HepG2 (cell line): ENCODE data around the gene SUZ12. TPM values are rescaled to one million over a fixed set of nuclear protein-coding genes. Genes with fewer than 3 reads are reported as not detected.
A peak's percentile ranks its signal among the peaks of the same experiment; 100 is the strongest.
"Not testable (repeated sequence)": the region's sequence is repeated elsewhere in the genome, so short reads cannot be mapped to it uniquely, and the experiment has no call there.

ENCODE experiments used
- KDM2A ChIP-seq: sonication (generic); formaldehyde crosslinking; IDR thresholded peaks from 2 replicates; pipeline ENCODE4 v1.4.0; 2020; ENCODE audit warnings: low read depth, missing genetic modification reagents, borderline replicate concordance
- MXI1 ChIP-seq: IDR thresholded peaks from 3 replicates; pipeline ENCODE4 v1.6.1; 2012; ENCODE audit warnings: low read depth, low read length, inconsistent platforms, borderline replicate concordance
- NFYB ChIP-seq: sonication (generic); formaldehyde crosslinking; IDR thresholded peaks from 2 replicates; pipeline ENCODE4 v1.4.0; 2020; ENCODE audit warnings: missing genetic modification reagents
- NONO ChIP-seq, 2 experiments: fragments of 450-650 bp in 1 of 2; sonication (generic) in 1 of 2; formaldehyde crosslinking in 1 of 2; IDR thresholded peaks in 1 of 2; conservative IDR thresholded peaks in 1 of 2; 2 replicates each; pipeline versions ENCODE4 v1.6.1 to v1.8.0; 2017 to 2022; ENCODE audit warnings: mild to moderate bottlenecking in 1 of 2, missing genetic modification reagents in 1 of 2, moderate library complexity in 1 of 2
- POGZ ChIP-seq: sonication (generic); formaldehyde crosslinking; IDR thresholded peaks from 2 replicates; pipeline ENCODE4 v1.4.0; 2020; ENCODE audit warnings: mild to moderate bottlenecking, missing genetic modification reagents
- POLR2A ChIP-seq, 2 experiments: IDR thresholded peaks; 2 replicates each; pipeline ENCODE4 v1.6.1; 2011; ENCODE audit warnings: low read depth in 2 of 2, low read length in 2 of 2, mild to moderate bottlenecking in 1 of 2, moderate library complexity in 1 of 2; ENCODE audit not compliant: insufficient read depth in 1 of 2
- TAF1 ChIP-seq: sonication (generic); formaldehyde crosslinking; IDR thresholded peaks from 2 replicates; pipeline ENCODE4 v1.4.0; 2020; ENCODE audit warnings: missing genetic modification reagents
- YEATS2 ChIP-seq: sonication (generic); formaldehyde crosslinking; IDR thresholded peaks from 2 replicates; pipeline ENCODE4 v1.4.0; 2020; ENCODE audit warnings: missing genetic modification reagents, borderline replicate concordance
- polyA plus RNA-seq, 8 experiments: library from polyadenylated mRNA; depleted of rRNA in 3 of 8; stranded (reverse) in 7 of 8; unstranded in 1 of 8; fragments of >200 nt; fragmentation: Illumina TruSeq in 4 of 8; extraction: Trizol in 4 of 8; gene quantifications; 2 replicates each; pipeline versions ENCODE4 v1.2.1 to v1.2.3, GENCODE V29; 2011 to 2016; ENCODE audit warnings: low read depth in 4 of 8, missing spikeins in 1 of 8, mixed read lengths in 1 of 8; ENCODE audit not compliant: insufficient read depth in 1 of 8
- total RNA-seq, 5 experiments: library from RNA; depleted of rRNA; stranded (reverse); fragments of >200 nt; fragmentation: Illumina TruSeq; extraction: Trizol; gene quantifications; 2 replicates each; pipeline ENCODE4 v1.2.3, GENCODE V29; 2016; ENCODE audit warnings: low read depth in 1 of 5
- TF ChIP-seq, protein P1 (sequence below): sonication (generic); formaldehyde crosslinking; IDR thresholded peaks from 2 replicates; pipeline ENCODE4 v1.4.0; 2020; ENCODE audit warnings: missing genetic modification reagents, borderline replicate concordance
- TF ChIP-seq, protein P2 (sequence below): sonication (generic); formaldehyde crosslinking; IDR thresholded peaks from 2 replicates; pipeline ENCODE4 v1.8.0; 2023; ENCODE audit warnings: mild to moderate bottlenecking, missing genetic modification reagents
- TF ChIP-seq, protein P3 (sequence below), 2 experiments: sonication (generic) in 1 of 2; formaldehyde crosslinking in 1 of 2; IDR thresholded peaks; 2 replicates each; pipeline versions ENCODE4 v1.4.0 to v1.6.1; 2018 to 2020; ENCODE audit warnings: missing genetic modification reagents in 2 of 2, borderline replicate concordance in 1 of 2, low read depth in 1 of 2, mild to moderate bottlenecking in 1 of 2, missing biosample characterization in 1 of 2
- TF ChIP-seq, protein P4 (sequence below): sonication (generic); formaldehyde crosslinking; IDR thresholded peaks from 2 replicates; pipeline ENCODE4 v1.5.1; 2020; ENCODE audit warnings: mild to moderate bottlenecking, missing genetic modification reagents, moderate library complexity
- TF ChIP-seq, protein P5 (sequence below): sonication (generic); formaldehyde crosslinking; IDR thresholded peaks from 2 replicates; pipeline ENCODE4 v1.4.0; 2020; ENCODE audit warnings: missing genetic modification reagents

Gene SUZ12
- total and polyA plus RNA-seq, 2 of the 13 experiments (the other 11 are each of a cell fraction or from before 2014, with no cell fraction given): 11.7 to 15.6 TPM

DNA sequence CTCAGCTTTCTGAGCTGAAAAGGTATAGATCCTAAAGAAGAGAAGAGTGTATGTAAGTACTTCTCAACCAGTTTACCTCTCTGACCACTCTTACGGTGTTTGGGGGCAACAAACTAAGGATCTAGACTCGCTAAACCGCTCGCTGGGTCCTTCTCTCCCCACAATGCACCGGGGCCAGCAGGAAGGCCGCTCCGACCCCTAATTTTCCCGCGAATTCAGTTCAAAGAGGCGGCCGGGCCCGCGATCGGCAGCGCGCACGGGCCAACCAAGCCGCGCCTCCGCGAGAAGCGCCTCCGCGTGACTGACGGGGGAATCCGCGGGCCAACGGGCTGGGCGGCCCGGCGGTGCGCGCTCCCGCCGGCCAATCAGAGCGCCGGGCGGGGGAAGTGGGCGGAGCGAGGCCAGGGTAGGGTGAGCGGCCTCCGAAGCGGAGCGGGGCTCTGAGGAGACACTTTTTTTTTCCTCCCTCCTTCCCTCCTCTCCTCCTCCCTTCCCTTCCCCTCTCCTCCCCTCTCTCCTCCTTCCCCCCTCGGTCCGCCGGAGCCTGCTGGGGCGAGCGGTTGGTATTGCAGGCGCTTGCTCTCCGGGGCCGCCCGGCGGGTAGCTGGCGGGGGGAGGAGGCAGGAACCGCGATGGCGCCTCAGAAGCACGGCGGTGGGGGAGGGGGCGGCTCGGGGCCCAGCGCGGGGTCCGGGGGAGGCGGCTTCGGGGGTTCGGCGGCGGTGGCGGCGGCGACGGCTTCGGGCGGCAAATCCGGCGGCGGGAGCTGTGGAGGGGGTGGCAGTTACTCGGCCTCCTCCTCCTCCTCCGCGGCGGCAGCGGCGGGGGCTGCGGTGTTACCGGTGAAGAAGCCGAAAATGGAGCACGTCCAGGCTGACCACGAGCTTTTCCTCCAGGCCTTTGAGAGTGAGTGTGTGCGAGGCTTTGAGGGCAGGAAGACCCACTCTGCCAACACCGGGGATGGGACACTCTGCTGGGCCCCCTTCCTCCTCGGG, at the start of gene SUZ12 (continued):
- TF ChIP-seq YEATS2: peak; percentile 2; the same call in 1 of the 2 replicates
- TF ChIP-seq, protein P1, sequence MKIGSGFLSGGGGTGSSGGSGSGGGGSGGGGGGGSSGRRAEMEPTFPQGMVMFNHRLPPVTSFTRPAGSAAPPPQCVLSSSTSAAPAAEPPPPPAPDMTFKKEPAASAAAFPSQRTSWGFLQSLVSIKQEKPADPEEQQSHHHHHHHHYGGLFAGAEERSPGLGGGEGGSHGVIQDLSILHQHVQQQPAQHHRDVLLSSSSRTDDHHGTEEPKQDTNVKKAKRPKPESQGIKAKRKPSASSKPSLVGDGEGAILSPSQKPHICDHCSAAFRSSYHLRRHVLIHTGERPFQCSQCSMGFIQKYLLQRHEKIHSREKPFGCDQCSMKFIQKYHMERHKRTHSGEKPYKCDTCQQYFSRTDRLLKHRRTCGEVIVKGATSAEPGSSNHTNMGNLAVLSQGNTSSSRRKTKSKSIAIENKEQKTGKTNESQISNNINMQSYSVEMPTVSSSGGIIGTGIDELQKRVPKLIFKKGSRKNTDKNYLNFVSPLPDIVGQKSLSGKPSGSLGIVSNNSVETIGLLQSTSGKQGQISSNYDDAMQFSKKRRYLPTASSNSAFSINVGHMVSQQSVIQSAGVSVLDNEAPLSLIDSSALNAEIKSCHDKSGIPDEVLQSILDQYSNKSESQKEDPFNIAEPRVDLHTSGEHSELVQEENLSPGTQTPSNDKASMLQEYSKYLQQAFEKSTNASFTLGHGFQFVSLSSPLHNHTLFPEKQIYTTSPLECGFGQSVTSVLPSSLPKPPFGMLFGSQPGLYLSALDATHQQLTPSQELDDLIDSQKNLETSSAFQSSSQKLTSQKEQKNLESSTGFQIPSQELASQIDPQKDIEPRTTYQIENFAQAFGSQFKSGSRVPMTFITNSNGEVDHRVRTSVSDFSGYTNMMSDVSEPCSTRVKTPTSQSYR: peak; percentile 74
- peak; percentile 67 to 69 for TF ChIP-seq POLR2A (IDR thresholded peaks at IDR 0.05; ENCODE audit: insufficient read depth in 1 of 2, low read depth in 2 of 2, low read length in 2 of 2)
- TF ChIP-seq, protein P2, sequence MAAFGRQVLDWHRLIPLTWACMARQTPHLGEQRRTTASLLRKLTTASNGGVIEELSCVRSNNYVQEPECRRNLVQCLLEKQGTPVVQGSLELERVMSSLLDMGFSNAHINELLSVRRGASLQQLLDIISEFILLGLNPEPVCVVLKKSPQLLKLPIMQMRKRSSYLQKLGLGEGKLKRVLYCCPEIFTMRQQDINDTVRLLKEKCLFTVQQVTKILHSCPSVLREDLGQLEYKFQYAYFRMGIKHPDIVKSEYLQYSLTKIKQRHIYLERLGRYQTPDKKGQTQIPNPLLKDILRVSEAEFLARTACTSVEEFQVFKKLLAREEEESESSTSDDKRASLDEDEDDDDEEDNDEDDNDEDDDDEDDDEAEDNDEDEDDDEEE (CRISPR knock-in tag): 0 out of 2 replicates have a peak, but pooled peaks have one; percentile 28
- 0 out of 2 replicates have a peak, but pooled peaks have one; percentile 13 for TF ChIP-seq POGZ (CRISPR knock-in tag)
- TF ChIP-seq, protein P3, sequence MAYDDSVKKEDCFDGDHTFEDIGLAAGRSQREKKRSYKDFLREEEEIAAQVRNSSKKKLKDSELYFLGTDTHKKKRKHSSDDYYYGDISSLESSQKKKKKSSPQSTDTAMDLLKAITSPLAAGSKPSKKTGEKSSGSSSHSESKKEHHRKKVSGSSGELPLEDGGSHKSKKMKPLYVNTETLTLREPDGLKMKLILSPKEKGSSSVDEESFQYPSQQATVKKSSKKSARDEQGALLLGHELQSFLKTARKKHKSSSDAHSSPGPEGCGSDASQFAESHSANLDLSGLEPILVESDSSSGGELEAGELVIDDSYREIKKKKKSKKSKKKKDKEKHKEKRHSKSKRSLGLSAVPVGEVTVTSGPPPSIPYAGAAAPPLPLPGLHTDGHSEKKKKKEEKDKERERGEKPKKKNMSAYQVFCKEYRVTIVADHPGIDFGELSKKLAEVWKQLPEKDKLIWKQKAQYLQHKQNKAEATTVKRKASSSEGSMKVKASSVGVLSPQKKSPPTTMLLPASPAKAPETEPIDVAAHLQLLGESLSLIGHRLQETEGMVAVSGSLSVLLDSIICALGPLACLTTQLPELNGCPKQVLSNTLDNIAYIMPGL (CRISPR knock-in tag; IDR thresholded peaks at IDR 0.05; ENCODE audit: borderline replicate concordance in 1 of 2, low read depth in 1 of 2): 0 out of 4 replicates have a peak, but pooled peaks of 1 of the 2 experiments have one; percentile 16
- TF ChIP-seq KDM2A (CRISPR knock-in tag): peak; percentile 21; the same call in 1 of the 2 replicates
- TF ChIP-seq, protein P4, sequence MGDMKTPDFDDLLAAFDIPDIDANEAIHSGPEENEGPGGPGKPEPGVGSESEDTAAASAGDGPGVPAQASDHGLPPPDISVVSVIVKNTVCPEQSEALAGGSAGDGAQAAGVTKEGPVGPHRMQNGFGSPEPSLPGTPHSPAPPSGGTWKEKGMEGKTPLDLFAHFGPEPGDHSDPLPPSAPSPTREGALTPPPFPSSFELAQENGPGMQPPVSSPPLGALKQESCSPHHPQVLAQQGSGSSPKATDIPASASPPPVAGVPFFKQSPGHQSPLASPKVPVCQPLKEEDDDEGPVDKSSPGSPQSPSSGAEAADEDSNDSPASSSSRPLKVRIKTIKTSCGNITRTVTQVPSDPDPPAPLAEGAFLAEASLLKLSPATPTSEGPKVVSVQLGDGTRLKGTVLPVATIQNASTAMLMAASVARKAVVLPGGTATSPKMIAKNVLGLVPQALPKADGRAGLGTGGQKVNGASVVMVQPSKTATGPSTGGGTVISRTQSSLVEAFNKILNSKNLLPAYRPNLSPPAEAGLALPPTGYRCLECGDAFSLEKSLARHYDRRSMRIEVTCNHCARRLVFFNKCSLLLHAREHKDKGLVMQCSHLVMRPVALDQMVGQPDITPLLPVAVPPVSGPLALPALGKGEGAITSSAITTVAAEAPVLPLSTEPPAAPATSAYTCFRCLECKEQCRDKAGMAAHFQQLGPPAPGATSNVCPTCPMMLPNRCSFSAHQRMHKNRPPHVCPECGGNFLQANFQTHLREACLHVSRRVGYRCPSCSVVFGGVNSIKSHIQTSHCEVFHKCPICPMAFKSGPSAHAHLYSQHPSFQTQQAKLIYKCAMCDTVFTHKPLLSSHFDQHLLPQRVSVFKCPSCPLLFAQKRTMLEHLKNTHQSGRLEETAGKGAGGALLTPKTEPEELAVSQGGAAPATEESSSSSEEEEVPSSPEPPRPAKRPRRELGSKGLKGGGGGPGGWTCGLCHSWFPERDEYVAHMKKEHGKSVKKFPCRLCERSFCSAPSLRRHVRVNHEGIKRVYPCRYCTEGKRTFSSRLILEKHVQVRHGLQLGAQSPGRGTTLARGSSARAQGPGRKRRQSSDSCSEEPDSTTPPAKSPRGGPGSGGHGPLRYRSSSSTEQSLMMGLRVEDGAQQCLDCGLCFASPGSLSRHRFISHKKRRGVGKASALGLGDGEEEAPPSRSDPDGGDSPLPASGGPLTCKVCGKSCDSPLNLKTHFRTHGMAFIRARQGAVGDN (CRISPR knock-in tag): peak; percentile 70
- TF ChIP-seq MXI1: 0 out of 3 replicates have a peak, but pooled peaks have one; percentile 24
- not testable (repeated sequence) for TF ChIP-seq NONO (IDR thresholded peaks at IDR 0.05)
- TF ChIP-seq NONO (CRISPR knock-in tag; conservative IDR thresholded peaks at IDR 0.05): 0 out of 2 replicates have a peak, but pooled peaks have one; percentile 38
- peak; percentile 46; the same call in 1 of the 2 replicates for TF ChIP-seq TAF1 (CRISPR knock-in tag)
- TF ChIP-seq, protein P5, sequence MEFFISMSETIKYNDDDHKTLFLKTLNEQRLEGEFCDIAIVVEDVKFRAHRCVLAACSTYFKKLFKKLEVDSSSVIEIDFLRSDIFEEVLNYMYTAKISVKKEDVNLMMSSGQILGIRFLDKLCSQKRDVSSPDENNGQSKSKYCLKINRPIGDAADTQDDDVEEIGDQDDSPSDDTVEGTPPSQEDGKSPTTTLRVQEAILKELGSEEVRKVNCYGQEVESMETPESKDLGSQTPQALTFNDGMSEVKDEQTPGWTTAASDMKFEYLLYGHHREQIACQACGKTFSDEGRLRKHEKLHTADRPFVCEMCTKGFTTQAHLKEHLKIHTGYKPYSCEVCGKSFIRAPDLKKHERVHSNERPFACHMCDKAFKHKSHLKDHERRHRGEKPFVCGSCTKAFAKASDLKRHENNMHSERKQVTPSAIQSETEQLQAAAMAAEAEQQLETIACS (CRISPR knock-in tag): peak; percentile 96
- TF ChIP-seq NFYB (CRISPR knock-in tag): peak; percentile 79
